ENCODE data around the gene HOXA10.

The HOXA10 gene

GRCh38 chr7:27189997-27190748 is 16.1 kb upstream of the HOXA10 start:
- DNase-seq, result no peak

- no peak for DNase-seq
These were observed 15.3 kb upstream of the HOXA10 start for GRCh38 chr7:27189295-27189996.

- DNase-seq, result no peak
These were observed 14.5 kb upstream of the HOXA10 start for GRCh38 chr7:27188386-27189294.

- DNase-seq, result no peak
These were observed 13.6 kb upstream of the HOXA10 start for GRCh38 chr7:27187475-27188385.

- no peak for DNase-seq
These were observed 12.8 kb upstream of the HOXA10 start for GRCh38 chr7:27186668-27187474.

- no peak for DNase-seq
These were observed 11.9 kb upstream of the HOXA10 start for GRCh38 chr7:27185854-27186667.

GRCh38 chr7:27185013-27185853 is 11.1 kb upstream of the HOXA10 start, which contains the start of gene HOXA11:
Gene HOXA11 (minus strand): TSS chr7:27185232. CDS start chr7:27185144, 88 bp downstream.
- no peak for DNase-seq

- DNase-seq, result no peak
These were observed 10.4 kb upstream of the HOXA10 start for GRCh38 chr7:27184337-27185012.

GRCh38 chr7:27183682-27184336 is 9.7 kb upstream of the HOXA10 start:
- DNase-seq, result no peak

- DNase-seq, result no peak
These were observed 9.0 kb upstream of the HOXA10 start for GRCh38 chr7:27182861-27183681.

GRCh38 chr7:27182285-27182841 is 8.2 kb upstream of the HOXA10 start:
- DNase-seq, result no peak

- no peak for DNase-seq
These were observed 7.7 kb upstream of the HOXA10 start for GRCh38 chr7:27181795-27182275.

GRCh38 chr7:27180431-27181420 is 6.6 kb upstream of the HOXA10 start:
- no peak for DNase-seq

GRCh38 chr7:27179503-27180430 is 5.6 kb upstream of the HOXA10 start:
- no peak for DNase-seq
